ENCODE results near the gene JAKMIP1.

The JAKMIP1 gene

DNA sequence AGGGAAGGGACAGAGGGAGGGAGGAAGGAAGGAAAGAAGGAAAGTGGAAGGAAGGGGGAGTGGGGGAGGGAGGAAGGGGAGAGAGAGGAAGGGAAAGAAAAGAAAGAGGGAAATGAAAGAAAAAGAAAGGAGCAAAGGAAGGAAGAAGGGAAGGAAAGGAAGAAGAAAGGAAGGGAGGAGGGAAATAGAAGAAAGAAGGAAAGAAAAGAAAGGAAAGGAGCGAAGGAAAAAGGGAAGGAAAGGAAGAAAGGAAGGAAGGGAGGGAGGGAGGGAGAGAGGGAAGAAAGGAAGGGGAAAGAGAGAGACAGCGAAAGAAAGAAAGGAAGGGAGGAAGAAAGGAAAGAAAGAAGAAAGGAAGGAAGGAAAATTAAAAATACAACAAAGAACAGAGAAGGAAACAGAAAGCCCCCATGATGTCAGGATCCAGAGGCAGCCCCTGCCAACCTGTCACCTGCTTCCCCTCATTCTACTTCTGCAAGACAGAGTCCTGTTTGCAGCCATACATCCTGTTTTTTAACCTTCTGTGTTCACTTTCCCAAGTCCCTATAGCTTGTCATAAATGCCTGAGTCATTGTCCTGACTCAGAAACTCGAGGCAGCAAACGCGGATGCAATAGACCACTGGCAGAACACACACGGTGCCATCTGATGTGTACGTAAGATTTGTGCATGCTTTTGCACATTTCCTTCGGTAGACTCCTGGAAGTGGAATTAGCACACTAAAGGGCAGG, 105.2 kb downstream of the JAKMIP1 start:
- DNase-seq (ENCODE audit: low read depth) = peak; percentile 6

DNA sequence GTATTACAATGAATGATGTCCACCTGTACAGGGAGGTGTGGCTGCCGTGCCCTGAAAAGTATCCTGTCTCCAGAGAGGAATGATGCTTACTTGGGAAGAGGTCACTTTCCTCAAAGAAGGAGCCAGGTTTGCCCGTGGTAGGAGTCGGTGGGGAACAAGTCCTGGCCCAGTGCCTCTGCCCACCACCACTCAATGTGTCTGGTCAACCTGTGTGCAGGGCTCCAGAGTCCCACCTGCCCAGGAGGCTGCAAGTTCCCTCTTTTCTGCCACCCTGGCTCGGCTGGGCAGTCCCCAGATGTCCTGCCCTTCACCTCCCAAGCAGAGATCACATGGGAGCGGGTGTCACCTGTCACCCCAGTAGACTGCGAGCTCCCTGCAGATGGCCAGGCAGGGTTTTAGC, 106.7 kb downstream of the JAKMIP1 start:
- DNase-seq (ENCODE audit: low read depth) = no peak

DNA sequence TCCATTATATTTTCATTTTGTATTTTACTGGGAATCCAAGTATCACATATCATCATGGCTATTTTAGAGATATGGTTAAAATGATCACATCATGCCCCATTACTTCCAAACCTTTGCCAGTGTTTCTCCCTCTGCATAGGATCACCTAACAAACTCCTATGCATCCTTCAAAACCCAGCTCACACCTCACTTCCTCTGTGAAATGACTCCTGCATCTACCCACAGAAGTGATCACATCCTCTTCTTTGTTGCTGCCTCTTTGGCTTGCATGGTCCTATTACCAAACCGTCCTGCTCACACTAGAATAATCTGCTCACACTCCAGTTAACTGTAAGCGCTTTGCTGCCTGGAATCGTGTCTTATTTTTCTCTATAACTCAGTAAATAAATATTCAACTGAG, 107.4 kb downstream of the JAKMIP1 start:
- DNase-seq (ENCODE audit: low read depth) = no peak

DNA sequence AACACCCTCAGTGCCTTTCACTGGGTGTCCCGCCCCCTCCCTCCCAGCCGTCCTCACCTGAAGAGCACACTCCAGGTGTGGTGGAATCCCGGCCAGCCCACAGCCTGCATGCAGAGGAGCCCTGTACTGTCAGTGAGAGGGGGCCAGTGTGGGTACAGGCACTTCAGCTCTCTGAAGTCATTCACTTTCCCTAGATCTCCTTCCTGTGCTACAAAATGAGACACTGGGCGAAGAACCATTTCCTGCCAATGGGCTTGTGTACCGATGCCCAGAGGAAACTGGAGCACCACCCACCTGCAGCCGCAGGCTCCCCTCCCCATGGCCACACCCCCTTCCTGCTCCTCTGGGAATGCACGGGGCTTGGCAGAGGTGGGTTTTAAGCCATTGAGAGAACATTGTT, 108.2 kb downstream of the JAKMIP1 start:
- no peak for DNase-seq (ENCODE audit: low read depth)

DNA sequence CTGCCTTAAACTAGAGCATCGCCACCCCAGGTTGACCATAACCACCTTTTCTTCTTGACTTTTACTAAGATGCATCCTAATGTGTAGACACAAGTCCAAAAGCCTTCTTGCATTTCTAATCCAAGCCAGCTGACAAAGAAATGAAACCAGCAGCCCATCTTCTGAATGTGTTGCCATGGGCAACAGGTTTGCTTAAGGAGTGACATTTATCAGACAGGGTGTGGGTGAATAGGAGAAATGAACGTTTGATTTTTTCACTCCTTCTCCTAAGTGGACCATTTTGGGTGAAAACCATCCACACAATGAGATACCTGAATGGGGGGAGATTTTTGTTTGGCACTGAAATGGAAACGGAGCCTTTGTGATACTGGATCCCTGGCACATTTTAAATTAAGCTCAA, 109.4 kb downstream of the JAKMIP1 start:
- DNase-seq (ENCODE audit: low read depth) = no peak

DNA sequence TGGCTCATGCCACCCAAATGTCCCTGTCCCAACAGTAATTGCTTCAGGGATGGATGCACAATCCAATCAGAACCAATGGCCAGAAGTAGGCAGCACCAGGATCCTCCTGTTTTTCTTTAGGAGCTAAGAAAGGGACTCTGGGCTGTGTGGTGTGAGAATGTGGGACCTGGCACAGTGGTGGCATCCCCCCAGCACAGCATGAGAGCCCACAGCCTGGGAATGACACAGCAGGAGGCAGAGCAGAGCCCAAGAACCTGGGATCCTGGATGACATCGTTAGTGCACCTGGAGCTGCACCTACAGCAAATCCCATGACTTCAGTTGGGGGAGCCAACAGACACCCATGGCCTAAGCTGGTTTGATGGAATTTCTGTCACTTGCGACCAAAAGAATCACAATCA, 111.4 kb downstream of the JAKMIP1 start:
- DNase-seq (ENCODE audit: low read depth) = no peak

DNA sequence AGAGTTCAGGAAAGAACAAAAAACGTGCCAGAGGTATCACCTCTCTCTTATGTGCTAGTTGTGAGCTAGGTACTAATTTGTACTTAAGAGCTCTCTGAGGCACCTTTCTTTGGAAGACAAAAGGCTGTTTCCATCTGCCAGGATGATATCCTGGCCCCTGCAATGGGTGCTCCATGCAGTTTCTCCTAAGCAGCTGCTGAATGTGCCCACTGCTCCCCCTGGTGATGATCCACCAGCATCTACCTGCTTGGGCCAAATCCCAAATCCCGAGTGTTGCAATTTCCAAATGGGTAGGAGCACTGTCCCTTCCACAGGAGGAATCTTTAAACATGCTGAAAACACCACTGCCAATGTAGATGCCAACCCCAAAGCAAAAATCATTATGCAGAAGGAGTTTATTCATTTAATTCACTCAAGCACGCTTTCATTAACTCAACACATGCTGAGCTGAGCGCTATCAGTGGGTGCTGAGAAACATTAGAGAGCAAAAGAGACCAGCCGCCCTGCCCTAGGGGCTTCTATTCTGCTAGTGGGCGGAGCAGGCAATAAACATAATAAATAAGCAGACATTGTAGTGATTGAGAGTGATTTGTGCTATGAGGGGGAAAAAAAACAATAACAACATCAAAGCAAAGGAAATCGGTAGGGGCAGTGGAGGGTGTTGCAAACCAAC, 112.5 kb downstream of the JAKMIP1 start:
- no peak for DNase-seq (ENCODE audit: low read depth)

DNA sequence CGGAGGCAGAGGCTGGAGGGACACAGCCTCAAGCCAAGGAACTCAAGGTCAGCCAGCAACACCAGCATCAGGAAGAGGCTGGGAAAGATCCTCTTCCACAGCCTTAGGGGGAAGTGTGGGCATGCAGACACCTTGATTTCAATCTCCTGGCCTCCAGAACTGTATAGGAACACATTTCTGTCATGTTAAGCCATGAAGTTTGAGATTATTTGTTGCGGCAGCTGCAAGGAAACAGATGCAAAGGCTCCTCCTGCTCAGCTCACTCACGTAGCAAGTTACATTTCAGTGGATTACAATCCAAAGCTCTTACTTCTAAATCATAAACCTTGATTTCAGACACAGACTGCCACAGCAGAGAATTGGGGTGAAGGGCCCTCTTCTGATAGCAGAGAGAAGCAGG, 113.5 kb downstream of the JAKMIP1 start:
- DNase-seq (ENCODE audit: low read depth) = no peak

DNA sequence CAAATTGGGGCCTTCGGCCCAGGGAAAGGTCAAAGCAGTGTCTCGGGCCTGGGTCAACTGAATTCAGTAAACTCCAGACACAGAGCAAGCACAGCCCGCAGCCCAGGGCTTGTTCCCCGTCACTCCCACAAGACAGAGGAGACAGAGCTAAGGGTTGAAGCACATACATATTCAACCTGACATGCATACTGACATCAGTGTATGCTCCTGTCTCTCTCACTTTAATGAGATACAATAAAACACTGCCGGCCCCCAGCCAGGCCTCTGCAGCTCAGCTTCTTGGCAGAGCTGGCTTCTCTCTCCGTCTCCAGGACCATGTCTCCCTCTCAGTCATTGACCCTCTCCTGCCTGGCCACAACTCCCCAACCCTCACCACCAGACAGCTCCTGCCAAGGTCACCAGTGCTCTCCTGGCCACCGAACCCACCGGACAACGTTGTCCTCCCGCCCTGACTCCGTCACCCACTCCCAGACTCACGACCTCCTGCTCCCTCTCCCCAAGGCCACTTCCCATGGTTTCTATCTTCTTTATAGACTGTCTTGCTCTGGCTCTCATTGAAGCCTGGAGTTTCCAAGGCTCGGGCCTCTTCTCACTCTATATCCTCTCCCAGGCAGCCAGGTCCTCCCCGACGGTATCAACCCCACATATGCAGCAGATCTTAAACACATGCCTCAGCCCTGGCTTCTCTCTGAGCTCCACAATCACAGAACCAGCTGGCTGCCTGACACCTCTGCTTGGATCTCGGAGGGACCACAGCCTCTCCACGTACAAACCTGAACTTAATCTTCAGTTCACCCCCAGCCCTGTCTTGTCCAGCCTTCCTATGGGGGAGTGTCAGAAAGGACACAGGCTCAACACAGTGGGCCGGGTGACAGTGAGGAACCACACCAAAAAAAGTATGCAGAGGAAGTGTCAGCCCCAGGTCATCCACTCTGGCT, 114.4 kb downstream of the JAKMIP1 start:
- DNase-seq (ENCODE audit: low read depth) = no peak

DNA sequence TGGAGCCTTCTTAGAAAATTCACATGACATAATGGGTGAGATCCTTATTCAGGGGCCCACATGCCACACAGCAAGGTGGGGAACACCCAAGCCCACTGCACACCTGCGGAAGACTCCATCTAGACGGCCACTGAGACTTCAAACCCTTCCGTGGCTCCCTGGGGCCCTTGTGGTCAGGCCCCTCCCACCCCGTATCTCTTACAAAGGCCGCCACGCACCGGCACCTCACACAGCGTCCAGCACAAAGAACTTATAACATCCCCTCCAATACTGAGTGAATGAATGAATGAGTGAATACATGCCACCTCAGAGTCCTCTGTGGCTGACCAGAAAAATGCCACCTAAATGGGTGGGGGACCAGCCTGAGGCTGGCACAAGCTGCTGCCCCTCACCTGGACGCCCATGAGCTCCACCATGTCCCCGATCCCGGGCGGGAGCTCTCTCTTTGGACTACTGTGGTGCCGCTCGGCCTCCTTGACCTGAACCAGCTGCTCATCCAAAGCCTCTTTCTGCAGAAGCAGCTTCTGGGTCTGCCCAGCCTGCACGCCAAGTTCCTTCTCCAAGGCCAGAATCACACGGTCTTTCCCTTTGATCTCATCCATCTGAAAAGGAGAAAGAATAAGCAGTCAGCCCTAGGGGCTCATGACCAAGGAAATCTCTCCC, 115.2 kb downstream of the JAKMIP1 start:
- no peak for DNase-seq (ENCODE audit: low read depth)

DNA sequence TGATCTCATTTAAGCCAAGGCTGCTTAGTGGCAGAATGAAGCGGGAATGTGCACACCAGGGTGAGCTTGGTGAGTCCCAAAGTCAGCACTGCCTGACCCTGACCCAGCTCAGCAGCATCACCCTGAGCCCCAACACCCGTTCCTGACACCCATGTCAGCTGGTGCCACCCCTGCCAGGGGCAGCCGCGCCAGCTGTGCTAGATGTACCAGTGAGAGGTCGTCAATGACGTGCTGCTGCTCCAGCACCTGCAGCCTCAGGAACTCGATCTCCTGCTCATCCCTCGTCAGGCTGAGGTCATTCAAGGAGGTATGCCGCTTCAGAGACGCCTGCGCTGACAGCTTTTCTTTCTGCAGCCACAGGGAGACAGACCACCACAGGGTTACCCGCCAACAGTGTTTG, 120.4 kb downstream of the JAKMIP1 start:
- no peak for DNase-seq (ENCODE audit: low read depth)

DNA sequence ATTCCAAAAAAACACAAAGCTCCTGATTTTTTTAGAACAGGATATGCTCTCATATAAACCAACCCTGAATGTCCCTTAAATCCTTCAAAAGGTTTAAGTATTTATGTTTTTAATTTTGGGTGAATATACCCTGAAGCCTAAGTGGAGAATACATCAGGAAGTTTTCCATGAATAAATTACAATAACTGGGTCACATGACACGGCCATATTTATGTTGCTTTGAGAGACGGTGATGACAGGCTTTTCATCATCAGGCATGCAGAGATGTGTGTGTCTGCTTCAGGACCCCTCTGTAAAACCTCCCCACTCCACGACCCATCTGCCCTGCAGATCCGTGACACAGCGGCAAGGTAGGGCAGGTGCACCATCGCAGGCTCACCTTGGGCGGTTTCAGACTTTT, 121.8 kb downstream of the JAKMIP1 start:
- DNase-seq (ENCODE audit: low read depth) = no peak

DNA sequence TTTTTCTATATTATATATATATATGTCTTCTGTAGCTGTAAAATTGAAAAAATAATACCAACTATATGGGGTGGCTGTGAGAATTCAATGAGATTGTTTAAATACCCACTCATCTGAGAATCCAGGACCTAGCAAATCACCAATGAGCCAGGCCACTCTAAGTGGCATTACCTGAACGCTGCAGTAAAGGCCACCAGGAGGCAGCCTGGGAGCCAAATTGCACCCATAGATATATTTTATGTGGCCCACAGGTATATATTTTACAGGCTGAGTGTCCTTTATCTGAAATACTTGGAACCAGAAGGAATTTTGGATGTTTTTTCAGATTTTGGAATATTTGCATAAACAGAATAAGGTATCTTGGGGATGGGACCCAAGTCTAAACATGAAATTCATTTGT, 124.0 kb downstream of the JAKMIP1 start:
- DNase-seq (ENCODE audit: low read depth) = no peak

DNA sequence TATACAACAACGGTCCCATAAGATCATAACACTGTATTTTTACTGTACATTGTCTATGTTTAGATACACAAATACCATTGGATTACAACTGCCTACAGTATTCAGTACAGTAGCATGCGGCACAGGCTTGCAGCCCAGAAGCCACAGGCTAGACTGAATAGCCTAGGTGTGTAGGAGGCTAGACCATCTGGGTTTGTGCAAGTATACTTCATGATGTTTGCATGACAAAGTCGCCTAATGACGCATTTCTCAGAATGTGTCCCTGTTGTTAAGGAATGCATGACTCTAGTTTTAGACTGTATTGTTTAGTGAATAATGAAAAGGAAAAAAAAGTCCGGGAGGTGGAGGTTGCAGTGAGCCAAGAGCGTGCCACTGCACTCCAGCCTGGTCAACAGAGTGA, 125.6 kb downstream of the JAKMIP1 start:
- no peak for DNase-seq (ENCODE audit: low read depth)

DNA sequence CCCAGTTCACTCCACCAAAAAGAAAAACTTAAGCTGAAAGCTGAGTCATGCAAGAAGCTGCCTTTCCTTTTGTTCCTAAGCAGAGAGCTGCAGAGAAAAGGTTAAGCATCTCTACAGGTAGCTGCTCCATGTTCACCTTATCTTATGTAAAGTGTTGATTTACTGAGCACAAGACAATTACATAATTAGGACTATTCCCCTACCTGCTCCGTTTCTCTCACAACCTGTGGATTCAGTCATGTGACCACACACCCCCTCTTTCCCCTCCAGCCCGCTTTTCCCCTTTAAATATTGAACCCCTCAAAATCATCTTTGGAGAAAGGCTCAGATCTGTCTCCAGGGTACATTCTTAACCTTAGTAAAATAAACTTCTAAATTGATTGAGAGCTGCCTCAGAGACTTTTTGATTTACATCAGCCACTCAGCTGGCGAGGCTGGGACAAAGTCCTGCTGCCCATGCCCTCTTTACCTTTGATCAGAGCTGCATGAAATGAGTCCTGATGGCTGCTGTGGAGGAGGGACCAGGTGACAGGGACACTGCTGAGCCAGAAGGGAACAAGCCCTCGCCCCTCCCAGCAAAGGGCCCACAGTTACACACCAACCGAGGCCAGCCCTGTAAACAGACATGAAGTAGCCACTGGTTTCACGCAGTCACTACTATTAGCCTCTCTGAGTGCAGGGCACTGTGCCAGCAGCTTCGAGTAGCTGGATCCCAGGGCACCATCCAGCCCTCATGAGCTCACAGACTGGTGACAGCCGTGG, 128.2 kb downstream of the JAKMIP1 start:
- no peak for DNase-seq (ENCODE audit: low read depth)

DNA sequence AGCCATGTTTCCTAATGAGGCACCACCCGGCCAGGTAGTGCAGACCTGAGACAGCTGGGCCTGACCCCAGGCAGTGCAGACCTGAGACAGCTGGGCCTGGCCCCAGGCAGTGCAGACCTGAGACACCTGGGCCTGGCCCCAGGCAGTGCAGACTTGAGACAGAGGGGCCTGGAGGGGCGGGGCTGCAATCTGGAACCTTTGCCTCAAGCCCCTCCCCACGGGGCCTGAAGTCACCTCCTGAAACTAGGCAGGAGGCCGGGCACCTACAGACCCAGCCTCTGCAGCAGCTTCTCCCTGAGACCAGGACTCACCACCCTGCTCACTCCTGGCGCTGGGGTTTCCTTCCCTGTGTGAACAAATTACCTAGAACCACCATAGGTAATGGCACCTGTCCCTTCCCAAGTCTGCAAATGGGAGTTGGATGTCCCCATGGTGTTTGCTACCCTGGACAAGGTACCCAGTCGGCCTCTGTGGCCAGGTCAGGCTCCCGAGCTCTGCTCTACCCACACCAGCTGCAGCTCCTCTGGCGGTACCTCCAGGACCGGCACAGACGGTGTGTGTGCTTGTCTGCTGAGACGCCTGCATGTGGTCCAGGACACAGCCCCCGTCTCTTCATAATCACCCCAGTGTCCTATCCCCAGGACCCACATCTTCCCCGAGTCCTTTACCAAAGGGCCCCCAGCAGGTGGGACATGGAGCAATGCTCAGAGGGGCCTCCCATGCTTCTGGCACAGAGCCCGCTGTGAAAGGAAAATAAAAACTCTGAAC, 129.0 kb downstream of the JAKMIP1 start:
- DNase-seq (ENCODE audit: low read depth) = no peak

DNA sequence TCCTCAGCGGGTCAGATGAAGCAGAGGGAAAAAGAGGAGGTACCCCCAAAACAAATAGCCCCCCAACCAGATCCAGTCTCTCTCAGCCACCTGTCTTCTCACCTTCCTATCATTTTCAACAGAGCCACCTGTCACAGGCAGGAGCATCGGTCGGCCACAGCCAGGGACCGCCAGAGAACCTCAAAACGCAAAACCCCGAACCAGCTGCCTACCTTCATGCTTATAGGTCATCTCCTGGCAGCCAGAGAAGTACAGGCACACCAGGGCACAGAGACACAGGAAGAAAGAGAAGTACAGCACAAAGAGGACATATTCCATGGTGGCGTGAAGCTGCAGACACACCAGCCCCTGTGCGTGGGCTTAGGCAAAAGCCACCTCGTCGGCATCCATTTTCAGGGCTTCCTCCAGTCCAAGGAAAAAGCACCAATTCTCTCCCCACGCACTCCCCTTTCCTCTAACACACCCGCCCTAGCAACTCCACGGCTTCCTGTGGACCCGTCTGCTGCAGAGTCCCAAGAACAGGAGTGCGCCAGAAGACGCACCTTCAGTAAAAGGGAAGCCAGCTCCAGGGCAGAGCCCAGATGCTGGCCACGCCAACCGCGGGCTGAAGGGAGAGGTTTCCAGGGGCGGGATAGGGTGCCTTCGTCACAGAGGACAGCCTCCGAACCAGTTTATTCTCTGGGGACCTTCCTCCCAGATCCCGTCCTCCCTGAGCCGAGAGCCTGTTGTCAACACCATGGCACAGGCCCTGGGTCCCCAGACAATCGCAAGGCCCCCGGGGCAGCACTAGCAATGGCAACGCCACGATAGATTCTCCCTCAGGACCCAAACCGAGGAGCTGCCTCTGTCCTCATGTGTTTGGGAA, 130.3 kb downstream of the JAKMIP1 start:
- DNase-seq (ENCODE audit: low read depth) = no peak

DNA sequence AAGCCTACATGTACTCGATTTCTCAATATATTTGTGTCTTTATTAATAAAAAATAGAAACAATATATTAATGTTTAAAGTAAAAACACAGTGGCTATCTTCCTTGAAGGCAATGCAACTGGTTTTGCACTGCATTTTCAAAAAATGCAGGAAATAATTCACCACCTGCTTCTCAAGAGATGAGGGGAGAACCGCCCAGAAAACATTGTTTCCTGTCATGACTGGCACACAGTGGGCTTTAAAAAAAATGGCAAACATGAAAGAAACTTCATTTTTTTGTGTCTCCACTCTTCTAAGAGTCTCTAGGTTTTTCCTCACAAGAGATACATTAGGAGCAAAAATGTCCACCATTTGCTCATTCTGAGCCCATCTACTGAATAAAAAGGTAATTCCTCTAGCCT, 131.4 kb downstream of the JAKMIP1 start:
- DNase-seq (ENCODE audit: low read depth) = no peak

DNA sequence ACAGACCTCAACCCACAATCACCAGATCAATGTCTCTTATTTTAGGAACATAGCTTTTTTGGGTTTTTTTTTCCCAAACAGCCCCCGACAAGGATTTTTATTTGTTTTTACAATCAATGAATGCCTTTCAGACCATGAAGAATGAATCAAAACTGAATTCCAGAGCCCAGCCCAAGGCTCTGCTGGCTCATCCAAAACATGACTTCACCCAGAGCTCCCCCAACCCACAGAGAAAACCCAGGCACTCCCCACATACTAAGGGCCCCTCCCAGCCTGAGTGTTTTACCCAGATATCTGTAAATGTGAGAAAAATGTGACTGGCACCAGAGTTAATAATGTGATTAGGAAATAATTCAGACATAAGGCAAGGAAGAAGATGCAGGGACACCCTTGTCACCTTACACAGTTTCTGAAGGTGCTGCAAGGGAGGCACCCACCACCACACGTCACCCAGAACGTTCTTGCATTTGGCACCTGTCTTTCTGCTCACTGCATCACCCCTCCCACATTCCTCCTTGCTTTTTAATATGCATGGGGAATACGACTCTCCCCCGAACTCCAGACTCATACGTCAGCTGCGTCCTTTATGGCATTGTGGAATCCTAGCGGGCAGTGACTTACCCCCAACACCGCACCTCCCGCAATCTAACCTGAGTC, 134.3 kb downstream of the JAKMIP1 start:
- no peak for DNase-seq (ENCODE audit: low read depth)

All from stromal cell of bone marrow (primary cell).